ENCODE data around the gene CHRM4. TPM values are rescaled to one million over a fixed set of nuclear protein-coding genes. Genes with fewer than 3 reads are reported as not detected.
"Not testable (repeated sequence)": the region's sequence is repeated elsewhere in the genome, so short reads cannot be mapped to it uniquely, and the experiment has no call there.

CHRM4 gene
- total RNA-seq, 1 experiment from 2014 or later: 0.97 TPM

- Histone ChIP-seq H3K27me3 (no peaks in the 10 kb centered on the region), H3K27ac (peak within 1 kb of the TSS; percentile 62), H3K36me3 (peaks cover 6% of the 10 kb centered on the region), H3K9me3 (replicated peaks) (no peaks in the 10 kb centered on the region), H3K4me1 (no peaks in the 10 kb centered on the region), H3K4me3 (peak within 1 kb of the TSS; percentile 68)
- peak; percentile 45 to 52 for DNase-seq
Measured at GRCh38 chr11:46381048-46381818, 10.3 kb downstream of the CHRM4 start, which contains the start of gene MDK. Gene MDK (plus strand): TSS chr11:46381669. CDS start chr11:46382058, 389 bp downstream.

GRCh38 chr11:46380340-46381047 is 11.1 kb downstream of the CHRM4 start:
- Histone ChIP-seq H3K4me1 (no peaks in the 10 kb centered on the region), H3K9me3 (replicated peaks) (no peaks in the 10 kb centered on the region), H3K36me3 (peaks cover 7% of the 10 kb centered on the region), H3K27ac (peak overlapping the region; percentile 62), H3K27me3 (no peaks in the 10 kb centered on the region), H3K4me3 (peak overlapping the region; percentile 68)
- DNase-seq: peak; percentile 46 to 57

- H3K27me3 ChIP-seq; H3K27ac ChIP-seq; H3K9me3 ChIP-seq (replicated peaks); H3K4me1 ChIP-seq; H3K36me3 ChIP-seq; DNase-seq; H3K4me3 ChIP-seq: not testable (repeated sequence)
Measured at GRCh38 chr11:46379482-46380293, 11.9 kb downstream of the CHRM4 start.

GRCh38 chr11:46378811-46379481 is 12.6 kb downstream of the CHRM4 start:
- H3K27me3 ChIP-seq: no peaks in the 10 kb centered on the region
- H3K9me3 ChIP-seq (replicated peaks): no peaks in the 10 kb centered on the region
- H3K36me3 ChIP-seq: peaks cover 9% of the 10 kb centered on the region
- H3K27ac ChIP-seq: no peak overlapping the region
- H3K4me1 ChIP-seq: no peaks in the 10 kb centered on the region
- DNase-seq: no peak
- H3K4me3 ChIP-seq: no peak overlapping the region

- Histone ChIP-seq H3K36me3 (peaks cover 9% of the 10 kb centered on the region), H3K27ac (no peak overlapping the region), H3K4me1 (no peaks in the 10 kb centered on the region), H3K27me3 (no peaks in the 10 kb centered on the region), H3K9me3 (replicated peaks) (no peaks in the 10 kb centered on the region), H3K4me3 (no peak overlapping the region)
- no peak for DNase-seq
Measured at GRCh38 chr11:46378296-46378695, 13.3 kb downstream of the CHRM4 start.

- Histone ChIP-seq H3K4me3 (no peak overlapping the region), H3K36me3 (peaks cover 9% of the 10 kb centered on the region), H3K9me3 (replicated peaks) (no peaks in the 10 kb centered on the region), H3K4me1 (no peaks in the 10 kb centered on the region), H3K27me3 (no peaks in the 10 kb centered on the region), H3K27ac (no peak overlapping the region)
- DNase-seq: no peak
Measured at GRCh38 chr11:46377831-46378230, 13.7 kb downstream of the CHRM4 start.

- H3K4me1 ChIP-seq: no peaks in the 10 kb centered on the region
- no peak for DNase-seq
- H3K27ac ChIP-seq: no peak overlapping the region
- H3K9me3 ChIP-seq (replicated peaks): no peaks in the 10 kb centered on the region
- peaks cover 9% of the 10 kb centered on the region for H3K36me3 ChIP-seq
- H3K27me3 ChIP-seq: no peaks in the 10 kb centered on the region
- no peak overlapping the region for H3K4me3 ChIP-seq
Measured at GRCh38 chr11:46377290-46377689, 14.3 kb downstream of the CHRM4 start.

GRCh38 chr11:46376258-46377050 is 15.1 kb downstream of the CHRM4 start:
- Histone ChIP-seq H3K4me3 (no peak overlapping the region), H3K27me3 (no peaks in the 10 kb centered on the region), H3K36me3 (peaks cover 9% of the 10 kb centered on the region)

GRCh38 chr11:46375392-46376101 is 16.0 kb downstream of the CHRM4 start:
- no peak for DNase-seq
- Histone ChIP-seq H3K36me3 (peaks cover 13% of the 10 kb centered on the region), H3K27ac (no peak overlapping the region), H3K9me3 (replicated peaks) (no peaks in the 10 kb centered on the region), H3K27me3 (no peaks in the 10 kb centered on the region), H3K4me3 (no peak overlapping the region), H3K4me1 (no peaks in the 10 kb centered on the region)

More at GRCh38 chr11:46376258-46377050, 15.1 kb downstream of the CHRM4 start:
- no peak overlapping the region for H3K27ac ChIP-seq
- no peaks in the 10 kb centered on the region for H3K9me3 ChIP-seq (replicated peaks)
- no peaks in the 10 kb centered on the region for H3K4me1 ChIP-seq
- DNase-seq: no peak

GRCh38 chr11:46374815-46375214 is 16.8 kb downstream of the CHRM4 start:
- no peaks in the 10 kb centered on the region for H3K9me3 ChIP-seq (replicated peaks)
- H3K36me3 ChIP-seq: peaks cover 20% of the 10 kb centered on the region
- H3K27me3 ChIP-seq: no peaks in the 10 kb centered on the region
- H3K4me1 ChIP-seq: no peaks in the 10 kb centered on the region
- no peak overlapping the region for H3K27ac ChIP-seq
- no peak overlapping the region for H3K4me3 ChIP-seq
- DNase-seq: no peak

- DNase-seq: no peak
- H3K4me1 ChIP-seq: no peaks in the 10 kb centered on the region; the same call in 1 of the 2 replicates
- no peaks in the 10 kb centered on the region for H3K27me3 ChIP-seq
- peaks cover 21% of the 10 kb centered on the region for H3K36me3 ChIP-seq
- no peaks in the 10 kb centered on the region for H3K9me3 ChIP-seq (replicated peaks)
- H3K4me3 ChIP-seq: no peak overlapping the region
- no peak overlapping the region for H3K27ac ChIP-seq
Measured at GRCh38 chr11:46373787-46374740, 17.5 kb downstream of the CHRM4 start.

- not testable (repeated sequence) for H3K4me3 ChIP-seq; H3K9me3 ChIP-seq (replicated peaks); H3K27ac ChIP-seq; DNase-seq; H3K27me3 ChIP-seq; H3K4me1 ChIP-seq
- peaks cover 26% of the 10 kb centered on the region for H3K36me3 ChIP-seq
Measured at GRCh38 chr11:46372501-46372900, 19.1 kb downstream of the CHRM4 start.
